IMR-90 (cell line): ENCODE results near the gene SEC23IP.

Experiments
- CTCF ChIP-seq: conservative IDR thresholded peaks from 2 replicates; pipeline ENCODE4 v1.5.1; 2012; ENCODE audit warnings: mild to moderate bottlenecking, low read depth, low read length, improper control_type of control experiment
- ELK1 ChIP-seq: fragments of 150-350 bp; IDR thresholded peaks from 2 replicates; pipeline ENCODE4 v1.6.1; 2016; ENCODE audit warnings: low read depth, mild to moderate bottlenecking, low read length, moderate library complexity, borderline replicate concordance
- MAFK ChIP-seq: IDR thresholded peaks from 2 replicates; pipeline ENCODE4 v1.6.1; 2012; ENCODE audit warnings: low read depth, low read length, improper control_type of control experiment
- POLR2A ChIP-seq: IDR thresholded peaks from 2 replicates; pipeline ENCODE4 v1.6.1; 2012; ENCODE audit warnings: mild to moderate bottlenecking, low read depth, low read length
- USF2 ChIP-seq: fragments of 150-350 bp; IDR thresholded peaks from 2 replicates; pipeline ENCODE4 v1.6.1; 2017; ENCODE audit warnings: mild to moderate bottlenecking, antibody characterized with exemption, low read length, low read depth

GRCh38 chr10:119860866-119861607 is 31.5 kb upstream of the SEC23IP start:
- TF ChIP-seq CTCF = no peak
- no peak for TF ChIP-seq USF2
- TF ChIP-seq POLR2A = no peak
- no peak for TF ChIP-seq ELK1
- no peak for TF ChIP-seq MAFK
